H1 (cell line): ENCODE data around the gene RBMS1. TPM values are rescaled to one million over a fixed set of nuclear protein-coding genes. Genes with fewer than 3 reads are reported as not detected.

Experiments
- CTCF ChIA-PET: fragments of 300-600 bp; sonication (Branson Sonifier 250); formaldehyde crosslinking; loops from one replicate; lab custom pipeline; 2021; ENCODE audit not compliant: partially characterized antibody; lab: Charles Lee
- POLR2A ChIA-PET: fragments of 300-600 bp; sonication (Branson Sonifier 250); formaldehyde crosslinking; loops from one replicate; lab custom pipeline; 2021; ENCODE audit warnings: inconsistent platforms; ENCODE audit not compliant: partially characterized antibody; lab: Charles Lee
- DNase-seq, 2 experiments: peaks; one replicate each; pipeline versions ENCODE4 v3.0.0 to v3.0.0-alpha.2; 2010 to 2022; ENCODE audit warnings: low spot score in 2 of 2, low read depth in 1 of 2, mixed read lengths in 1 of 2
- FAIRE-seq: peaks from 2 replicates; lab custom pipeline; 2011; peaks lifted over from hg19 to GRCh38; lab: Jason Lieb, UNC
- H2AFZ ChIP-seq: 2 replicates; pipeline ENCODE4 v1.8.1; 2012; ENCODE audit warnings: low read length, inconsistent platforms
- H2AK5ac ChIP-seq: 2 replicates; pipeline ENCODE4 v1.6.1; 2013; ENCODE audit warnings: low read depth, low read length
- H2BK120ac ChIP-seq: replicated peaks from 2 replicates; pipeline ENCODE3; 2013; ENCODE audit warnings: low read depth, low read length, inconsistent platforms
- H2BK12ac ChIP-seq: 2 replicates; pipeline ENCODE4 v1.6.1; 2013; ENCODE audit warnings: low read depth, low read length
- H2BK15ac ChIP-seq: 2 replicates; pipeline ENCODE4 v1.6.1; 2013; ENCODE audit warnings: low read length
- H2BK20ac ChIP-seq: 2 replicates; pipeline ENCODE4 v1.6.1; 2013; ENCODE audit warnings: low read length
- H2BK5ac ChIP-seq: 2 replicates; pipeline ENCODE4 v1.6.1; 2013; ENCODE audit warnings: low read depth, low read length
- H3K14ac ChIP-seq: 2 replicates; pipeline ENCODE4 v1.6.1; 2013; ENCODE audit warnings: inconsistent platforms; ENCODE audit not compliant: insufficient read length
- H3K18ac ChIP-seq: 2 replicates; pipeline ENCODE4 v1.6.1; 2013; ENCODE audit warnings: low read length; ENCODE audit errors: extremely low read depth
- H3K23ac ChIP-seq: 2 replicates; pipeline ENCODE4 v1.6.1; 2013; ENCODE audit warnings: inconsistent platforms; ENCODE audit not compliant: insufficient read length
- H3K23me2 ChIP-seq: 2 replicates; pipeline ENCODE4 v1.6.1; 2013; ENCODE audit warnings: low read depth, low read length
- H3K27ac ChIP-seq: 2 replicates; pipeline ENCODE4 v1.6.1; 2011; ENCODE audit warnings: low read depth, low read length, inconsistent platforms
- H3K27me3 ChIP-seq, 4 experiments: replicated peaks in 1 of 4; 1 replicate in 1 of 4; 2 replicates in 3 of 4; pipeline versions ENCODE4 v1.6.1 to v1.8.1; 2011 to 2013; ENCODE audit warnings: low read length in 3 of 4, mild to moderate bottlenecking in 3 of 4, inconsistent platforms in 2 of 4, mixed read lengths in 2 of 4, moderate library complexity in 1 of 4; ENCODE audit not compliant: control insufficient read depth in 3 of 4, insufficient read depth in 3 of 4; ENCODE audit errors: extremely low read depth in 1 of 4
- H3K36me3 ChIP-seq, 4 experiments: 2 replicates each; pipeline versions ENCODE4 v1.6.1 to v1.8.1; 2011 to 2013; ENCODE audit warnings: mild to moderate bottlenecking in 4 of 4, low read length in 3 of 4, moderate library complexity in 2 of 4, control low read depth in 1 of 4, inconsistent platforms in 1 of 4; ENCODE audit not compliant: insufficient read depth in 4 of 4, control insufficient read depth in 2 of 4
- H3K4ac ChIP-seq: replicated peaks from 2 replicates; pipeline ENCODE3; 2013; ENCODE audit warnings: low read length, low read depth, mixed read lengths, inconsistent platforms; ENCODE audit not compliant: insufficient read length
- H3K4me1 ChIP-seq, 4 experiments: replicated peaks in 1 of 4; 1 replicate in 1 of 4; 2 replicates in 3 of 4; pipeline versions ENCODE4 v1.6.1 to v1.8.1; 2011 to 2013; ENCODE audit warnings: low read length in 3 of 4, inconsistent platforms in 2 of 4, mixed read lengths in 1 of 4; ENCODE audit not compliant: insufficient read depth in 4 of 4, control insufficient read depth in 3 of 4
- H3K4me2 ChIP-seq, 2 experiments: 2 replicates each; pipeline versions ENCODE4 v1.6.1 to v1.8.1; 2011 to 2013; ENCODE audit warnings: low read depth in 2 of 2, low read length in 2 of 2, control low read depth in 1 of 2, inconsistent platforms in 1 of 2, mild to moderate bottlenecking in 1 of 2; ENCODE audit not compliant: insufficient read depth in 1 of 2
- H3K4me3 ChIP-seq, 4 experiments: fragments of 200-600, 300-600 bp in 1 of 4; sonication (generic), shearing (Covaris generic), sonication (Bioruptor Twin) in 1 of 4; 2 replicates each; pipeline versions ENCODE4 v1.5.1 to v1.8.1; 2011 to 2016; ENCODE audit warnings: low read length in 4 of 4, low read depth in 3 of 4, control low read depth in 2 of 4, inconsistent platforms in 2 of 4, mild to moderate bottlenecking in 2 of 4, mixed read lengths in 1 of 4, moderate library complexity in 1 of 4; ENCODE audit not compliant: insufficient read depth in 2 of 4; ENCODE audit errors: extremely low read depth in 1 of 4
- H3K56ac ChIP-seq: replicated peaks from 2 replicates; pipeline ENCODE3; 2013; ENCODE audit warnings: low read depth, mild to moderate bottlenecking, mixed read lengths, low read length, inconsistent platforms; ENCODE audit not compliant: insufficient read length
- H3K79me1 ChIP-seq: 2 replicates; pipeline ENCODE4 v1.6.1; 2013; ENCODE audit warnings: low read depth, low read length, control low read depth
- H3K79me2 ChIP-seq, 2 experiments: 2 replicates each; pipeline versions ENCODE4 v1.6.1 to v1.8.1; 2012 to 2013; ENCODE audit warnings: low read length in 2 of 2, mild to moderate bottlenecking in 2 of 2, inconsistent platforms in 1 of 2; ENCODE audit not compliant: insufficient read depth in 2 of 2, control insufficient read depth in 1 of 2
- H3K9ac ChIP-seq, 4 experiments: replicated peaks in 1 of 4; 1 replicate in 1 of 4; 2 replicates in 3 of 4; pipeline versions ENCODE4 v1.6.1 to v1.8.1; 2011 to 2013; ENCODE audit warnings: low read depth in 3 of 4, low read length in 3 of 4, control low read depth in 2 of 4, mild to moderate bottlenecking in 2 of 4, moderate library complexity in 2 of 4, inconsistent platforms in 1 of 4; ENCODE audit errors: extremely low read depth in 1 of 4
- H3K9me3 ChIP-seq, 2 experiments: 2 replicates each; pipeline versions ENCODE4 v1.6.1 to v1.8.1; 2012 to 2013; ENCODE audit warnings: mild to moderate bottlenecking in 2 of 2, moderate library complexity in 2 of 2, control low read depth in 1 of 2, inconsistent platforms in 1 of 2, low read depth in 1 of 2, low read length in 1 of 2, mixed read lengths in 1 of 2; ENCODE audit not compliant: insufficient read depth in 2 of 2
- H4K20me1 ChIP-seq, 2 experiments: replicated peaks in 1 of 2; 2 replicates each; pipeline versions ENCODE3 to v1.8.1; 2011 to 2013; ENCODE audit warnings: inconsistent platforms in 2 of 2, low read length in 2 of 2, mild to moderate bottlenecking in 1 of 2; ENCODE audit not compliant: insufficient read depth in 2 of 2, control insufficient read depth in 1 of 2
- H4K5ac ChIP-seq: 2 replicates; pipeline ENCODE4 v1.6.1; 2013; ENCODE audit warnings: low read length, low read depth, mixed read lengths, inconsistent platforms; ENCODE audit not compliant: insufficient read length
- H4K8ac ChIP-seq: 2 replicates; pipeline ENCODE4 v1.8.0; 2013; ENCODE audit warnings: mild to moderate bottlenecking, moderate library complexity, low read length, inconsistent platforms; ENCODE audit not compliant: insufficient read depth; ENCODE audit errors: extremely low read depth
- H4K91ac ChIP-seq: replicated peaks from 2 replicates; pipeline ENCODE3; 2013; ENCODE audit warnings: low read length, mixed read lengths, inconsistent platforms; ENCODE audit not compliant: insufficient read length
- BACH1 ChIP-seq: IDR thresholded peaks from 2 replicates; pipeline ENCODE4 v1.6.1; 2012; ENCODE audit warnings: low read length, improper control_type of control experiment
- BRCA1 ChIP-seq: IDR thresholded peaks from 2 replicates; pipeline ENCODE4 v1.6.1; 2012; ENCODE audit warnings: low read depth, low read length, improper control_type of control experiment
- CREB1 ChIP-seq: IDR thresholded peaks from 2 replicates; pipeline ENCODE4 v1.6.1; 2012; ENCODE audit warnings: inconsistent platforms
- EZH2 ChIP-seq: fragments of 200-600 bp; sonication (generic); IDR thresholded peaks from 2 replicates; pipeline ENCODE4 v1.7.1; 2012; ENCODE audit warnings: low read depth, mild to moderate bottlenecking, moderate library complexity, low read length, inconsistent platforms; ENCODE audit not compliant: severe bottlenecking
- FOSL1 ChIP-seq: IDR thresholded peaks from 2 replicates; pipeline ENCODE4 v1.6.1; 2011; ENCODE audit warnings: mild to moderate bottlenecking, low read depth, low read length, moderate library complexity; ENCODE audit not compliant: insufficient read depth
- JUN ChIP-seq: IDR thresholded peaks from 2 replicates; pipeline ENCODE4 v1.6.1; 2011; ENCODE audit warnings: low read depth, mild to moderate bottlenecking, improper control_type of control experiment, low read length
- KDM4A ChIP-seq: IDR thresholded peaks from one replicate; pipeline ENCODE4 v1.7.1; 2012; ENCODE audit warnings: low read depth, mild to moderate bottlenecking, moderate library complexity, low read length, inconsistent platforms; ENCODE audit not compliant: severe bottlenecking
- POLR2AphosphoS5 ChIP-seq: IDR thresholded peaks from 2 replicates; pipeline ENCODE4 v1.6.1; 2011; ENCODE audit warnings: low read depth, low read length
- WGBS, 2 experiments: shearing (Covaris generic) in 1 of 2; methylation state at CpG; one replicate each; pipeline versions ENCODE4 v1.1.6 to v1.1.7; 2013 to 2015; ENCODE audit warnings: low lambda C conversion rate in 2 of 2, mixed read lengths in 2 of 2, inconsistent platforms in 1 of 2, low coverage in 1 of 2, missing lambda C conversion rate in 1 of 2; ENCODE audit not compliant: insufficient replicate concordance in 2 of 2, insufficient coverage in 1 of 2, insufficient read length in 1 of 2; ENCODE audit errors: extremely low coverage in 1 of 2, missing lambda C conversion rate in 1 of 2; 5-methylcytosine and 5-hydroxymethylcytosine counted together
- polyA plus RNA-seq, 7 experiments: library from polyadenylated mRNA; depleted of rRNA in 3 of 7; stranded (reverse) in 5 of 7; unstranded in 2 of 7; fragments of >200 nt in 5 of 7; fragments of 200-250 nt in 2 of 7; gene quantifications; 1 replicate in 5 of 7; 2 replicates in 1 of 7; 4 replicates in 1 of 7; pipeline versions ENCODE4 v1.2.1 to v1.2.3, GENCODE V29; 2011 to 2013; ENCODE audit warnings: missing spikeins in 2 of 7, mixed read lengths in 2 of 7
- total RNA-seq: library from RNA; stranded (reverse); fragmentation: NEBNext Ultra II Directional; extraction: Animal tissue kit (Norgen Biotek cat#: 25700); gene quantifications from 2 replicates; pipeline ENCODE4 v1.2.1, GENCODE V29; 2021

Gene RBMS1
- total and polyA plus RNA-seq, 2 of the 8 experiments (the other 6 are each of a cell fraction or from before 2014, with no cell fraction given), result 53.7 to 60.0 TPM

- no peak overlapping the region for H3K4ac ChIP-seq
- peaks cover 0 to 4% (median 0%) of the 10 kb centered on the region in 4 experiments; a peak in 1 of 7 replicates for H3K4me1 ChIP-seq
- no peak overlapping the region for H2BK5ac ChIP-seq
- H3K18ac ChIP-seq, result no peak overlapping the region
- H2AK5ac ChIP-seq, result no peak overlapping the region
- peaks cover 0 to 50% of the 10 kb centered on the region in 2 experiments; a peak in 2 of 4 replicates for H3K79me2 ChIP-seq
- TF ChIP-seq CREB1, result no peak
- no peak for TF ChIP-seq FOSL1
- TF ChIP-seq EZH2, result no peak
- TF ChIP-seq KDM4A, result no peak
- TF ChIP-seq JUN, result no peak
- no peak for TF ChIP-seq BRCA1
- TF ChIP-seq BACH1, result no peak
- TF ChIP-seq POLR2AphosphoS5, result no peak
- H3K36me3 ChIP-seq, result no peaks in the 10 kb centered on the region
- no peak overlapping the region for H3K9ac ChIP-seq
- H3K27me3 ChIP-seq, result no peaks in the 10 kb centered on the region
- no peak overlapping the region for H2BK120ac ChIP-seq
- H3K23me2 ChIP-seq, result no peaks in the 10 kb centered on the region
- peaks cover 11% of the 10 kb centered on the region for H3K79me1 ChIP-seq
- no peak overlapping the region for H4K8ac ChIP-seq
- CTCF ChIA-PET, result interaction anchor here (0.6 to 6.1 kb wide), 3 partner anchors 11 to 37 kb away, joined by 3 to 62 read pairs (median 7); no protein-coding TSS in a partner anchor
- FAIRE-seq (no peak), DNase-seq (no peak)
- no peak overlapping the region for H2BK12ac ChIP-seq
- WGBS, 2 experiments, result 96% methylated on average over 4 of the region's 4 CpGs; no CpG with 5 or more reads in 1 of the 2 experiments
- H3K4me2 ChIP-seq, result no peak overlapping the region
- H3K14ac ChIP-seq, result no peak overlapping the region
- H4K20me1 ChIP-seq, result peaks cover 0 to 11% of the 10 kb centered on the region in 2 experiments
- no peak overlapping the region for H2BK15ac ChIP-seq
- no peaks in the 10 kb centered on the region for H3K9me3 ChIP-seq
- POLR2A ChIA-PET, result interaction anchor here (0.6 to 1.9 kb wide), 2 partner anchors 9 to 112 kb away, joined by 4 read pairs; no protein-coding TSS in a partner anchor
- H2BK20ac ChIP-seq, result no peak overlapping the region
- no peak overlapping the region for H3K23ac ChIP-seq
- H3K27ac ChIP-seq, result no peak overlapping the region
- H4K5ac ChIP-seq, result no peak overlapping the region
- no peak overlapping the region for H2AFZ ChIP-seq
- H3K4me3 ChIP-seq, result no peak overlapping the region
- no peak overlapping the region for H3K56ac ChIP-seq
- H4K91ac ChIP-seq, result no peak overlapping the region
These were observed 159.4 kb downstream of the RBMS1 start for GRCh38 chr2:160334028-160334741.
